GM21381 (cell line): ENCODE measurements around the gene HMOX2.

Experiments used
- ATAC-seq: cut with Tn5 transposase; IDR thresholded peaks from one replicate; pipeline ENCODE4 v1.9.1; 2021; ENCODE audit warnings: mild to moderate bottlenecking, moderate library complexity; ENCODE audit not compliant: unreplicated experiment

HMOX2 gene

DNA sequence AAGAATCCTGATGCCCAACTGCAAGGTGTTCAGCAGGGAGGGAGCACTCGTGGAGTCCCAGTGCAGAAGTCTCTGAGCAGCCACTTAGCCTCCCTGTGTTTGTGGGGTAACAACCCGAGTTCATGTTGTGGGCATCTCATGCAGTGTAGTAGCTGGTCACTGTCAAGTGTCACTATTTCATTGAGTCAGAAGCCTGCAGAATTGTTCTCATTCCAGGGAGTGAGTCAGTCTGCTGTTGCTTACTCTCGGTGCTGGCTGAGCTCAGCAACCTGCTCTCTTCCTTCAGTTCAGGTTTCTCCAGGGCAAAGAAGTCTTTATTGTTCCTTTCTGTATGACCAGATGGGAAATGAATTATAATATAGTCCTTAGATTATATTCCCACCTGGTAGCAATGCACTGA lies 24.1 kb downstream of the HMOX2 start:
- ATAC-seq = no peak

DNA sequence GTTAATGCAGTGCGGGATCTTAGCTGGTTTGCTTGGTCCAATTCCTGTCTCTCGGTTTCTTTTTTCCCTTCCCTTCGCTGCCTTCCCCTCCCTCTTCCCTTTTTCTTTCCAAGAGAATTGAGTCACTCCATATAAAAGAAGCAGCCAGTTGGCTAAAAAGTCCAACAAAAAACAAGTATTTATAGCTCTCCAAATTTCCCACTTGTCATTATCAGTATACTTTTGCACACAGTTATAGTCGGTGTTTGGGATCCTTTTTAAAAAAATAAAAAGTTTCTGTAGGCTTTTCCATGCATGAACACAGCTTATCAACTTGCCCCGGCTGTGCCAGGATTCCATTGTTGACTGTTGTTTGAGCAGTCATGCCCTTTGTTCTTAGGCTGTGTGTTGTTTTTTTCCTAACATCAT lies 24.9 kb downstream of the HMOX2 start:
- ATAC-seq = no peak

DNA sequence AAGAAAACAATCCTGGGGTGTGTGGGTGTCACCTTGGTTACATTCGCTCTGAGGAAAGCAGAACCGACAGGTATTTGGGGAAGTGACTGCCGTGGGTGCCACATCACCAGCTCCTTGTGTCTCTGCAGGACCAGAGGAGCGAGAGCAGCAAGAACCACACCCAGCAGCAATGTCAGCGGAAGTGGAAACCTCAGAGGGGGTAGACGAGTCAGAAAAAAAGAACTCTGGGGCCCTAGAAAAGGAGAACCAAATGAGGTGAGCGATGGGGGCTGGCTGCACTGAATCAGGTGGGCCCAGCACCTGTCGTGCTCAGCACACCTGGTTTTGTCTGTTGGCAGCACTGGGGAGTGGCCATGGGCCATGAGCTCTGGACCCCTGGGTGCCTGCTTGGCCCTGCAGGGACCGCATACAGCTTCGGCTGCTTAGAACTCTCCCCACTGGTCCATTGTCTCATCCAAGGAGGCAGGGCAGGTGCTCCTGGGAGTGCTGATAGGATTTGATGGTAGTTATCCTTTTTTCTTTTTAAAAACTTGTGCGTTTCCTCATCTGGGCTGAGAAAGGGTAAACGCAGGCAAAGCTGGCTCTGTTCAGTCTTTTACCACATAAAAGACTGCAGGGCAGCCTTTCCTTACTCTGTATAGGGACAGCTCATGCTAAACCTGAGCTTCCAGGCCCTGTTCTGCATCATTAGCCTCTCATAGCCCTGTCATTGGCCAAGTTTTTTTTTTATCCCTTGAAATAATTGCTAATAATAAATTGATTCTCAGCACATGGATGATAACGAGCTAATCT lies 29.4 kb downstream of the HMOX2 start:
- peak; percentile 69 for ATAC-seq

DNA sequence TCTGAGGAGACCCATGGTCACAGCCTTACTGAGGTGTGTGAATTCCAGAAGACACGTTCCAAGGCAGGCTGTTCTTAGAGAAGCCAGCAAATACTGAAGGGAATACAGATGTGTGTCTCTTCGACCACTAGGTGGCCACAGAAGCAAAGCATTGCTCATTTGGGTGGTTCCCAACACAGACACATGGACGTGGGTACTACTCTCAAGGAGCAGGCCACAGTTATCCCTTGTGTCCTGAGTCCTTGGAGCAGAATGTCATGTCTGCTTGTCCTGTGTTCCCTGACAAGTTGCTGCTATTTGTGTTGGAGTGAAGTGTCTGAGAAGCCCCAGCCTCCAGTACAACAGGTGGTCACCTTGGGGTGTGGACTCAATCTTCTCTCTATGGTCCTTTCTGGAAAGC lies 30.3 kb downstream of the HMOX2 start:
- ATAC-seq = peak; percentile 63

GRCh38 chr16:4507588-4508345 lies 31.6 kb downstream of the HMOX2 start:
- no peak for ATAC-seq

- ATAC-seq = no peak
Observed at GRCh38 chr16:4508806-4509205, 32.6 kb downstream of the HMOX2 start.

GRCh38 chr16:4509420-4509819 lies 33.2 kb downstream of the HMOX2 start:
- ATAC-seq = no peak

- ATAC-seq = no peak
Observed at GRCh38 chr16:4510131-4510530, 33.9 kb downstream of the HMOX2 start.

DNA sequence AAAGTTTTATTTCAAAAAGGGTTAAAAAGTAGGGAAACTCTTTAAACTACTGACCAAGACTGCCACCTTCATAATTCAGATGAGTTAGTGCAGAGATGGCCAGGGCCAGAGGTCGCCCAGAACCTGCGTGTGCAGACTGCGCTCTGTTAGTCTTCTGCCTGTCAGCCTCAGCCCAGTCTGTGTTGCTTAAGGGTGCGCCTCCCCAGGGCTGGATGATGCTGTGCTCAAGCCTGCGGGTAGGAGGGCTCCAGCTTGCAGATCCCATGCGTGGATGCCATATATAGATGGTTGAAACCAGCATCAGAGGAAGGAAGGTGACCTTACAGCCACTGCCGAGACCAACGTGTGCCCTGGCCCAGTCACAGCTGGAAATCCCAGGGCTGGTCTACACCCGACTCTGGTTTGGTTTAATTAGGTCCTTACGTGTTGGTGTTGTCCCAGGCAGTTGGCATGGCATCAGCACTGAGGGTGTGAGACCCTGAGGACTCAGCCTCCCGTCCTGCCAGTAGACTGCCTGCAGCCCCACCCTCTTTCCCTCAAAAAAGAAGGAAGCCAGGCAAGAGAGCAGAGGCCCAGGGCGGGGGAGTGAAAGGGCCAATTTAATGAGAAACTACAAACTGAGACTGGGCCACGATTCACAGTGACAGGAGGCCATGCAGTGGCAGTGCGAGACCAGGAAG lies 34.7 kb downstream of the HMOX2 start:
- no peak for ATAC-seq

GRCh38 chr16:4511441-4512082 lies 35.4 kb downstream of the HMOX2 start:
- no peak for ATAC-seq

- ATAC-seq = no peak
Observed at GRCh38 chr16:4512473-4512872, 36.3 kb downstream of the HMOX2 start.

DNA sequence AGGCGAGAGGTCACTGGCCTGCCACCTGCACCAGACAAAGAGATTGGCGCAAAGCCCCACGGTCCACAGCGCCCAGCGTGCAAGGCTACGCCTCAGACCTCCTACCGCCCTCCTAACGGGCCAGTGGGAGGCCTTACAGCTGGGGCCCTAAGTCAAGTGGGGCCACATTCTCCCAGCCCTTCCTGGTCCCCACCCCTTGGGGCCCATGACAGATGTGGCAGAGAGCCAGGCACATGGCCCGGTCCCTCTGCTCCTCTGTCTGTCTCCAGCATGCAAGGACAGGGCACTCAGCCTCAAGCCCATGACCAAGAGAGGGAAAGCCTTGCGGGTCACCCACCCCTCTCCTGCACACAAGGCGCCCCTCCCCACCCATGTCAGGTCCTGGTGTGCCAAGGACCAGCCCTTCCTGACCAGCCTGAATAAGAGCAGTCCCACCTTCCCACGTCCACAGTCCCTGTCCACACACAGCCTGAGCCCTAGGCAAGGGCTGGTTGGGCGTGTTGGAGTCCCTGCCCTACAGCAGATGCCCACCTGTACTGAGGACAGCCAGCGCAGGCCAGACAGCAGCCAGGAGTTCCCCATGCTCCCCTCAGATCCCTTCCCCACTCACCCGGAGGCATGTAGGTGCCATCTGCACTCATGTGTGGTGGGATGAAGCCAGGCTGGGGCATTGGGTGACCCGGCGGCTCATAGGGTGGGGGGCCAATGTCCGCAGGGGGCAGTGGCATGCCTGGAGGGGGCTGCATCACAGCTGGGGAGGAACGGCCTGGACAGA lies 37.1 kb downstream of the HMOX2 start:
- ATAC-seq = no peak

- no peak for ATAC-seq
Observed at GRCh38 chr16:4513881-4514280, 37.7 kb downstream of the HMOX2 start.

DNA sequence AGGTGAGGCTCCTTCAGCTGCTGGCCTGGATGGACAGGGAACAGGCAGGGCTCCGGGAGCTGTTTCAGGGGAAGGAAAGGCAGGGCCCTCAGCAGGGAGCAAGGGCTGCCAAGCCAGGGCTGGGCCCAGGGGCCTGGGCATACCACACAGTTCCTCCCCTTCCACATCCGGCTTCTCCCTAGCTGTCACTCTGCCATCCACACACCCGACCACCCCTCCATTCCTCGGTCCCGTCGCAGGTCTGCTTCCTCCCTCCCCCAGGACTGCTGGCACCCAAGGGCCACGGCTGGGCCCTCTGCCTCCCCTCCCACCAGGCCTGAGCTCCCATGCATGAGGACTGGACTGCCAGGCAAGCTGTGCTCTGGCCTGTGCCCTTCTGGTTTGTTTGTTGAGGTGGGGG lies 38.4 kb downstream of the HMOX2 start:
- no peak for ATAC-seq

DNA sequence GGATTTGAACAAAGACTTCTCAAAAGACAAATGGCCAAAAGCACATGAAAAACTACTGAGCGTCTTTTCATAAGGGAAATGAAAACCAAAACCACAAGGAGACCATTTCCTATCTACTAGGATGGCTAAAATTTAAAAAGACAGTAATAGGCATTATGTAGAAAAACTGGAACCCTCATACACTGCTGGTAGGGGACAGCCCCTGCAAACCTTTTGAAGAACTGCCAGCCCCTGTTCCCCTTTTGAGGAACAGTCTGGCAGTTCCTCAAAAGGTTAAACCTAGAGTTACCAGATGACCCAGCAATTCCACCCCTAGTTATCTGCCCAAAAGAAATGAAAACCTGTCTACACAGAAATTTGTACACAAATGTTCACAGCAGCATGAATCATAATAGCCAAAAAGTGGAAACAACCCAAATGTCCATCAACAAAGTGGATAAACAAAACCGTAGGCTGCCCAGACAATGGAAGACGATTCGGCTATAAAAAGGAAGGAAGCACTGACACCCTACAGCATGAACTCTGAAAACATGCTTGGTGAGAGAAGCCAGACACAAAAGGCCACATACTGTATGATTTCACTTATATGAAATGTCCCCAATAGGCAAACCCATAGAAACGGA lies 39.5 kb downstream of the HMOX2 start:
- ATAC-seq = peak; percentile 61

- no peak for ATAC-seq
Observed at GRCh38 chr16:4517812-4518680, 41.8 kb downstream of the HMOX2 start.

GRCh38 chr16:4519274-4520058 lies 43.3 kb downstream of the HMOX2 start:
- no peak for ATAC-seq

DNA sequence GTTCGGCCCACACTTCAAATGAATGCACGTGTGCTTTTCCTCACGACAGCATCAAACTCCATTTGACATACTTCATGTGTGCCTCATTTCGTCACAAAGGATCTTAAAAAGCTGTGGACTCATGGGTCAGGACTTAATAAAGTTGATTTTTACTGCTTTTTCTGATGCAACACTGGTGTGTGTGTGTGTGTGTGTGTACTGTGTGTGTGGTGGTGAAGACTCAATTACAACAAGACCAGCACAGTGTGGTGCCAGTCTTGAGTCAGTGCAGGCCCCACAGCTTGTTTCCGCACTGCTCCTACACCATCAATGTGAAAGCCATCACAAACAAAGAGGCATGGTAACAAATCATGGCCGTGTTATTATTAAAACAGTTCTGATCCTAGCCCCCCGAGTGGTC lies 44.7 kb downstream of the HMOX2 start:
- no peak for ATAC-seq
